GM12892 (cell line): ENCODE results near the gene RXYLT1.

Experiments
- POLR2A ChIP-seq: IDR thresholded peaks from 2 replicates; pipeline ENCODE4 v1.6.1; 2011; ENCODE audit warnings: low read depth, low read length, control low read depth
- TAF1 ChIP-seq: IDR thresholded peaks from 2 replicates; pipeline ENCODE4 v1.6.1; 2011; ENCODE audit warnings: low read depth, mild to moderate bottlenecking, control low read depth, low read length, borderline replicate concordance

DNA sequence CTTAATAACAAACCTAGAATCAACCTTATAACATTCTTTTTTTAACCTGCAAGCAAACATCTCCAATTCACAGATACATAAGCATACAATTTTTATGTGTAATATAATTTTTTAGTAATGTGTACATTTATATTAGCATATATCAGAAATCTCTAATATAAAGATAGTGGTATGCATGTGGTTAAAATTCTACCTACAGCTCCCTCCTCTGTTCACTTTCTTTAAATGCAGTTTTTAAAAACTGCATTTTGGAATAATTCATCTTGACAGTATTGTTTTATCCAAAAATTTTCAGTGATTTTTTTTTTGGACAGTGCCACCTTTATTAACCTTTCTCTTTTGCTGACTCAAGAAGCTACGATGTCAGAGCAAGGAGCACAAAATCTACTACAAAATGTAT is 13.2 kb upstream of the RXYLT1 start:
- TF ChIP-seq POLR2A: no peak
- TF ChIP-seq TAF1: no peak
